ENCODE measurements around the gene PIK3C2G.

PIK3C2G gene

DNA sequence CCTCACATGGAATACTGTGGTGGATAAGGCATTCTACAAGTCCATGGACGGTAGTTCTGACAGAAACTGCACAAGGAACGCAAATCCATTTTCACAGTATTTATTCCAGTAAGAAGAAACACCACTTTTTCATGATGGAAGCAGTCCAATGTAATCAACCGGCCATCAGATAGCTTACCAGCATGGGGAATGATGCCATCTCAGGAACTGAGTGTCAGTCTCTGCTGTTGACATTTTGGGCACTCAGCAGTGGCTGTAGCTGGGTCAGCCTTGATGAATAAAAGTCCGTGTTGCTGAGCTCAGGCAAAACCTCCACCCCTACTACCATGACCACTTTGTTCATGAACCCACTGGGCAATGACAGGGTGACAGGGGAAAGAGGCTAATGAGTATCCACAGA is 373.1 kb downstream of the PIK3C2G start (continued):
- TF ChIP-seq, protein P1, sequence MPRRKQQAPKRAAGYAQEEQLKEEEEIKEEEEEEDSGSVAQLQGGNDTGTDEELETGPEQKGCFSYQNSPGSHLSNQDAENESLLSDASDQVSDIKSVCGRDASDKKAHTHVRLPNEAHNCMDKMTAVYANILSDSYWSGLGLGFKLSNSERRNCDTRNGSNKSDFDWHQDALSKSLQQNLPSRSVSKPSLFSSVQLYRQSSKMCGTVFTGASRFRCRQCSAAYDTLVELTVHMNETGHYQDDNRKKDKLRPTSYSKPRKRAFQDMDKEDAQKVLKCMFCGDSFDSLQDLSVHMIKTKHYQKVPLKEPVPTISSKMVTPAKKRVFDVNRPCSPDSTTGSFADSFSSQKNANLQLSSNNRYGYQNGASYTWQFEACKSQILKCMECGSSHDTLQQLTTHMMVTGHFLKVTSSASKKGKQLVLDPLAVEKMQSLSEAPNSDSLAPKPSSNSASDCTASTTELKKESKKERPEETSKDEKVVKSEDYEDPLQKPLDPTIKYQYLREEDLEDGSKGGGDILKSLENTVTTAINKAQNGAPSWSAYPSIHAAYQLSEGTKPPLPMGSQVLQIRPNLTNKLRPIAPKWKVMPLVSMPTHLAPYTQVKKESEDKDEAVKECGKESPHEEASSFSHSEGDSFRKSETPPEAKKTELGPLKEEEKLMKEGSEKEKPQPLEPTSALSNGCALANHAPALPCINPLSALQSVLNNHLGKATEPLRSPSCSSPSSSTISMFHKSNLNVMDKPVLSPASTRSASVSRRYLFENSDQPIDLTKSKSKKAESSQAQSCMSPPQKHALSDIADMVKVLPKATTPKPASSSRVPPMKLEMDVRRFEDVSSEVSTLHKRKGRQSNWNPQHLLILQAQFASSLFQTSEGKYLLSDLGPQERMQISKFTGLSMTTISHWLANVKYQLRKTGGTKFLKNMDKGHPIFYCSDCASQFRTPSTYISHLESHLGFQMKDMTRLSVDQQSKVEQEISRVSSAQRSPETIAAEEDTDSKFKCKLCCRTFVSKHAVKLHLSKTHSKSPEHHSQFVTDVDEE (CRISPR knock-in tag; IDR thresholded peaks at IDR 0.05), result no peak
- TF ChIP-seq RARB (CRISPR knock-in tag; IDR thresholded peaks at IDR 0.05), result no peak

- ATAC-seq, result no peak
- no peak for TF ChIP-seq ISL1 (CRISPR knock-in tag; IDR thresholded peaks at IDR 0.05)
- TF ChIP-seq SNAI2 (CRISPR knock-in tag; IDR thresholded peaks at IDR 0.05), result no peak
- no peak for TF ChIP-seq ARNTL (CRISPR knock-in tag; IDR thresholded peaks at IDR 0.05; ENCODE audit: borderline replicate concordance, low read depth)
- TF ChIP-seq BACH2 (CRISPR knock-in tag; IDR thresholded peaks at IDR 0.05; ENCODE audit: borderline replicate concordance), result no peak
- no peak for TF ChIP-seq ZNF565 (CRISPR knock-in tag; conservative IDR thresholded peaks at IDR 0.05; ENCODE audit: low read depth)
- no peak for TF ChIP-seq ZNF70 (CRISPR knock-in tag; IDR thresholded peaks at IDR 0.05)
- no peak for TF ChIP-seq ESRRG (CRISPR knock-in tag; IDR thresholded peaks at IDR 0.05)
- TF ChIP-seq CSRNP3 (CRISPR knock-in tag; IDR thresholded peaks at IDR 0.05), result no peak
- TF ChIP-seq RARB (CRISPR knock-in tag; IDR thresholded peaks at IDR 0.05), result no peak
- no peak for TF ChIP-seq CREB5 (CRISPR knock-in tag; IDR thresholded peaks at IDR 0.05; ENCODE audit: low read depth)
- TF ChIP-seq PATZ1 (CRISPR knock-in tag; IDR thresholded peaks at IDR 0.05; ENCODE audit: borderline replicate concordance), result no peak
Measured at GRCh38 chr12:18640321-18640955, 379.1 kb downstream of the PIK3C2G start.

DNA sequence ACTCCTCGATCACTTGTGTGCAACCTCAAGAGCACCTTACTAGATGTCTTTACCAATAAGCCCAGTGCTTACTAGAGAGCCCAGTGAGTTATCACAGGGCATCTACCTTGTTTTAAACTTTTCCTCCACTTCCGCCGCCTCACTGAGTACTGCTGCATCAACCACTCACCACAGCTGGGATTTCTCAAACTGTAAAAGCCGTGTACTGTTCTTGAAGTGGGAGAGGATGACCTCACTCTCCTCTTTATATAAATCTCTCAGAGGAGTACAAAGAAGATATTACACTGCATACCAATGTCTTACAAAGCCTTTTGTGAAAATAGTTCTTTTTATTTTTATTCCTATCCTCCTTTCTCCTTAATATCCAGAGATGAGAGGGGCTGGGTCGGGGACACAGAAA is 382.4 kb downstream of the PIK3C2G start:
- TF ChIP-seq ISL1 (CRISPR knock-in tag; IDR thresholded peaks at IDR 0.05) (no peak), ARNTL (CRISPR knock-in tag; IDR thresholded peaks at IDR 0.05; ENCODE audit: borderline replicate concordance, low read depth) (no peak), PATZ1 (CRISPR knock-in tag; IDR thresholded peaks at IDR 0.05; ENCODE audit: borderline replicate concordance) (no peak), ESRRG (CRISPR knock-in tag; IDR thresholded peaks at IDR 0.05) (no peak), TCF4 (CRISPR knock-in tag; IDR thresholded peaks at IDR 0.05; ENCODE audit: borderline replicate concordance) (no peak), RARB (CRISPR knock-in tag; IDR thresholded peaks at IDR 0.05) (no peak), BACH2 (CRISPR knock-in tag; IDR thresholded peaks at IDR 0.05; ENCODE audit: borderline replicate concordance) (no peak), CREB5 (CRISPR knock-in tag; IDR thresholded peaks at IDR 0.05; ENCODE audit: low read depth) (no peak), GLIS3 (CRISPR knock-in tag; IDR thresholded peaks at IDR 0.05) (no peak), ZFP3 (CRISPR knock-in tag; IDR thresholded peaks at IDR 0.05) (no peak), ZNF565 (CRISPR knock-in tag; conservative IDR thresholded peaks at IDR 0.05; ENCODE audit: low read depth) (no peak), ZNF70 (CRISPR knock-in tag; IDR thresholded peaks at IDR 0.05) (no peak), ZNF8 (CRISPR knock-in tag; IDR thresholded peaks at IDR 0.05) (no peak), PPARA (CRISPR knock-in tag; IDR thresholded peaks at IDR 0.05; ENCODE audit: borderline replicate concordance) (no peak), SNAI2 (CRISPR knock-in tag; IDR thresholded peaks at IDR 0.05) (no peak), TOX (CRISPR knock-in tag; IDR thresholded peaks at IDR 0.05; ENCODE audit: borderline replicate concordance) (no peak)
- TF ChIP-seq, protein P1 (CRISPR knock-in tag; IDR thresholded peaks at IDR 0.05), result no peak
- peak; percentile 51; the same call in 2 of the 3 replicates for ATAC-seq

Data from SK-N-SH treated with all-trans-retinoic acid at 6 μM for 48 hours (cell line).